Mesendoderm (in vitro differentiated cells): ENCODE measurements around the gene PCDHGA2.
"Not testable (repeated sequence)": the region's sequence is repeated elsewhere in the genome, so short reads cannot be mapped to it uniquely, and the experiment has no call there.

Experiments used
- DNase-seq: peaks from one replicate; pipeline ENCODE4 v3.0.0; 2013
- H2AK5ac ChIP-seq: 2 replicates; pipeline ENCODE4 v1.6.1; 2013; ENCODE audit warnings: low read length, inconsistent platforms
- H2BK120ac ChIP-seq: 2 replicates; pipeline ENCODE4 v1.6.1; 2013; ENCODE audit warnings: low read depth, mild to moderate bottlenecking, low read length, moderate library complexity, mixed read lengths
- H2BK15ac ChIP-seq: replicated peaks from 2 replicates; pipeline ENCODE4 v1.6.1; 2013; ENCODE audit warnings: low read depth, mild to moderate bottlenecking, moderate library complexity
- H2BK5ac ChIP-seq: 2 replicates; pipeline ENCODE4 v1.6.1; 2013; ENCODE audit warnings: low read length, inconsistent platforms
- H3K18ac ChIP-seq: 2 replicates; pipeline ENCODE4 v1.6.1; 2013; ENCODE audit warnings: mild to moderate bottlenecking, low read length, mixed read lengths
- H3K23ac ChIP-seq: one replicate; pipeline ENCODE4 v1.6.1; 2013; ENCODE audit warnings: low read length
- H3K27ac ChIP-seq: 2 replicates; pipeline ENCODE4 v1.5.1; 2013; ENCODE audit warnings: low read depth, mild to moderate bottlenecking, inconsistent platforms, low read length, moderate library complexity
- H3K27me3 ChIP-seq: 2 replicates; pipeline ENCODE4 v1.6.1; 2013; ENCODE audit warnings: low read length, control low read depth, mild to moderate bottlenecking, inconsistent platforms; ENCODE audit not compliant: insufficient read depth, poor library complexity
- H3K36me3 ChIP-seq: 2 replicates; pipeline ENCODE4 v1.6.1; 2013; ENCODE audit warnings: low read length, inconsistent platforms; ENCODE audit not compliant: control insufficient read depth, insufficient read depth
- H3K4ac ChIP-seq: one replicate; pipeline ENCODE4 v1.6.1; 2013; ENCODE audit warnings: low read depth, mild to moderate bottlenecking, low read length, moderate library complexity
- H3K4me1 ChIP-seq: 2 replicates; pipeline ENCODE4 v1.6.1; 2013; ENCODE audit warnings: low read depth, low read length, inconsistent platforms; ENCODE audit not compliant: control insufficient read depth
- H3K4me2 ChIP-seq: 2 replicates; pipeline ENCODE4 v1.6.1; 2013; ENCODE audit warnings: low read length
- H3K4me3 ChIP-seq: 2 replicates; pipeline ENCODE4 v1.5.1; 2013; ENCODE audit warnings: mild to moderate bottlenecking, low read length
- H3K56ac ChIP-seq: one replicate; pipeline ENCODE4 v1.6.1; 2013; ENCODE audit warnings: low read length
- H3K79me1 ChIP-seq: 2 replicates; pipeline ENCODE4 v1.6.1; 2013; ENCODE audit warnings: low read length, inconsistent platforms
- H3K79me2 ChIP-seq: 2 replicates; pipeline ENCODE4 v1.6.1; 2013; ENCODE audit warnings: mild to moderate bottlenecking, low read length; ENCODE audit not compliant: control insufficient read depth, insufficient read depth
- H3K9ac ChIP-seq: 2 replicates; pipeline ENCODE4 v1.6.1; 2013; ENCODE audit warnings: low read length, inconsistent platforms
- H4K5ac ChIP-seq: one replicate; pipeline ENCODE4 v1.6.1; 2013; ENCODE audit warnings: low read length
- H4K8ac ChIP-seq: one replicate; pipeline ENCODE4 v1.6.1; 2013; ENCODE audit warnings: low read depth, mild to moderate bottlenecking, control low read depth, low read length, moderate library complexity
- WGBS: extraction: QIAGEN DNeasy Blood & Tissue Kit; methylation state at CpG from one replicate; pipeline ENCODE4 v1.1.7; 2013; ENCODE audit warnings: low lambda C conversion rate, missing lambda C conversion rate; ENCODE audit not compliant: insufficient coverage; ENCODE audit errors: extremely low coverage; 5-methylcytosine and 5-hydroxymethylcytosine counted together

PCDHGA2 gene

DNA sequence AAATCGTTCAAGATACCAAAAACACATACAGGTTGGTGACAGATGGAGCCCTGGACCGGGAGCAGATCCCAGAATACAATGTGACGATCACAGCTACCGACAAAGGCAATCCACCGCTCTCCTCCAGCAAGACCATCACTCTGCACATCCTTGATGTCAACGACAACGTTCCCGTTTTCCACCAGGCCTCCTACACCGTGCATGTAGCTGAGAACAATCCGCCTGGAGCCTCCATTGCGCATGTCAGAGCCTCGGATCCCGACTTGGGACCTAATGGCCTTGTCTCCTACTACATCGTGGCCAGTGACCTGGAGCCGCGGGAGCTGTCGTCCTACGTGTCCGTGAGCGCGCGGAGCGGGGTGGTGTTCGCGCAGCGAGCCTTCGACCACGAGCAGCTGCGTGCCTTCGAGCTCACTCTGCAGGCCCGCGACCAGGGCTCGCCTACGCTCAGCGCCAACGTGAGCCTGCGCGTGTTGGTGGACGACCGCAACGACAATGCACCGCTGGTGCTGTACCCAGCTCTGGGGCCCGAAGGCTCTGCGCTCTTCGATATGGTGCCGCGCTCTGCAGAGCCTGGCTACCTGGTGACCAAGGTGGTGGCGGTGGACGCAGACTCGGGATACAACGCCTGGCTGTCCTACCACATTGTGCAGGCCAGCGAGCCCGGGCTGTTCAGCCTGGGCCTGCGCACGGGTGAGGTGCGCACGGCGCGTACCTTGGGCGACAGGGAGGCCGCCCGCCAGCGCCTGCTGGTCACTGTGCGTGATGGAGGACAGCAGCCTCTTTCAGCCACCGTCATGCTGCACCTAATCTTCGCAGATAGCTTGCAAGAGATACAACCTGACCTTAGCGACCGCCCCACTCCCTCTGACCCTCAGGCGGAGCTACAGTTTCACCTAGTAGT is 33.3 kb downstream of the PCDHGA2 start:
- Histone ChIP-seq H3K4me1 (no peaks in the 10 kb centered on the region), H3K27me3 (no peaks in the 10 kb centered on the region), H3K9ac (no peak overlapping the region), H2BK15ac (no peak overlapping the region), H3K23ac (no peak overlapping the region), H4K5ac (no peak overlapping the region), H2AK5ac (no peak overlapping the region), H3K4ac (no peak overlapping the region), H2BK5ac (no peak overlapping the region), H2BK120ac (no peak overlapping the region), H3K18ac (no peak overlapping the region), H3K4me2 (no peak overlapping the region), H3K36me3 (no peaks in the 10 kb centered on the region), H3K56ac (no peak overlapping the region), H4K8ac (no peak overlapping the region), H3K4me3 (no peak overlapping the region), H3K27ac (no peak overlapping the region), H3K79me1 (no peaks in the 10 kb centered on the region), H3K79me2 (no peaks in the 10 kb centered on the region)
- DNase-seq: no peak
- WGBS: no CpG with 5 or more reads among the region's 69 CpGs

DNA sequence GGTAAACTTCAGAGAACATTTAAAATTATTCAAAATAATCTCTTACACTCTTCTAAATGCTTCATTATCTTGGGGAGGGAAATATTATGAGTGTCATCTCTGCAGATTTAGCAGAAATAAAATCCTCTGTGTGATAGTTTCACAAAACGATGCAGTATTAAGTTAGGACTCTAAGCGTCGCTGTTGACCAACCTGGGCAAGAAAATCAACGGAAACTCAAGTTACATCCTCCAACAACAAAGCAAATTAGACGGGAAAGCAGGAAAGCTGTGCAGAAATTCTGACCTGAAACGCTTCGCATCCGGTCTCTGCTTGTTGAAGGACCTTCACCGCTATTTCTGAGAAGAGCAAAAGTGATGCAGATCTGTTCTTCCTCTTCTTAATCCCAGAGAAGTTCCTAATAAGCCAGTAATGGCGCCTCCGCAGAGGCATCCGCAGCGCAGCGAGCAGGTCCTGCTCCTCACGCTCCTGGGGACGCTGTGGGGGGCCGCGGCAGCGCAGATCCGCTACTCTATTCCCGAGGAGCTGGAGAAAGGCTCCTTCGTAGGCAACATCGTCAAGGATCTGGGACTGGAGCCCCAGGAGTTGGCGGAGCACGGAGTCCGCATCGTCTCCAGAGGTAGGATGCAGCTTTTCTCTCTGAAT is 35.2 kb downstream of the PCDHGA2 start, which contains the start of gene PCDHGA6:
TSS of gene PCDHGA6 (plus strand) at position 219 of the 645 bp plus-strand sequence. CDS start at position 412, 193 bp downstream.
- H3K18ac ChIP-seq: no peak within 1 kb of the TSS
- H3K4me1 ChIP-seq: no peaks in the 10 kb centered on the region
- no peak within 1 kb of the TSS for H2BK120ac ChIP-seq
- no peak within 1 kb of the TSS for H3K4me3 ChIP-seq
- no peak within 1 kb of the TSS for H2AK5ac ChIP-seq
- H3K4ac ChIP-seq: no peak within 1 kb of the TSS
- no peaks in the 10 kb centered on the region for H3K79me1 ChIP-seq
- WGBS: no CpG with 5 or more reads among the region's 27 CpGs
- no peak within 1 kb of the TSS for H4K5ac ChIP-seq
- no peak within 1 kb of the TSS for H3K9ac ChIP-seq
- no peaks in the 10 kb centered on the region for H3K79me2 ChIP-seq
- no peak within 1 kb of the TSS for H2BK15ac ChIP-seq
- H3K23ac ChIP-seq: no peak within 1 kb of the TSS
- no peak within 1 kb of the TSS for H2BK5ac ChIP-seq
- no peak within 1 kb of the TSS for H3K27ac ChIP-seq
- no peak within 1 kb of the TSS for H3K4me2 ChIP-seq
- H3K56ac ChIP-seq: no peak within 1 kb of the TSS
- H4K8ac ChIP-seq: no peak within 1 kb of the TSS
- no peaks in the 10 kb centered on the region for H3K27me3 ChIP-seq
- DNase-seq: no peak
- H3K36me3 ChIP-seq: no peaks in the 10 kb centered on the region

DNA sequence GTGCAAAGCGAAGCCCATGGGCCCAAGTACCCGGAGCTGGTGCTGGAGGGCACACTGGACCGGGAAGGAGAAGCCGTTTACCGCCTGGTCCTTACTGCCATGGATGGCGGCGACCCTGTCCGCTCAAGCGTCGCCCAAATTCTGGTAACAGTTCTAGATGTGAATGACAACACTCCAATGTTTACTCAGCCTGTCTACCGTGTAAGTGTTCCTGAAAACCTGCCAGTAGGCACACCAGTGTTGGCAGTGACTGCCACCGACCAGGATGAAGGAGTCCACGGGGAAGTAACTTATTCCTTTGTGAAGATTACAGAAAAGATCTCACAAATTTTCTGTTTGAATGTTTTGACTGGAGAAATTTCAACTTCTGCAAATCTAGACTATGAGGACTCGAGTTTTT is 36.1 kb downstream of the PCDHGA2 start:
- no peak for DNase-seq
- no CpG with 5 or more reads among the region's 14 CpGs for WGBS
- Histone ChIP-seq H3K27me3 (no peaks in the 10 kb centered on the region), H3K56ac (no peak overlapping the region), H3K4ac (no peak overlapping the region), H2AK5ac (no peak overlapping the region), H3K36me3 (no peaks in the 10 kb centered on the region), H2BK120ac (no peak overlapping the region), H3K18ac (no peak overlapping the region), H4K8ac (no peak overlapping the region), H3K27ac (no peak overlapping the region), H3K4me1 (no peaks in the 10 kb centered on the region), H2BK5ac (no peak overlapping the region), H3K4me3 (no peak overlapping the region), H2BK15ac (no peak overlapping the region), H3K9ac (no peak overlapping the region), H4K5ac (no peak overlapping the region), H3K4me2 (no peak overlapping the region), H3K79me1 (no peaks in the 10 kb centered on the region), H3K79me2 (no peaks in the 10 kb centered on the region), H3K23ac (no peak overlapping the region)

DNA sequence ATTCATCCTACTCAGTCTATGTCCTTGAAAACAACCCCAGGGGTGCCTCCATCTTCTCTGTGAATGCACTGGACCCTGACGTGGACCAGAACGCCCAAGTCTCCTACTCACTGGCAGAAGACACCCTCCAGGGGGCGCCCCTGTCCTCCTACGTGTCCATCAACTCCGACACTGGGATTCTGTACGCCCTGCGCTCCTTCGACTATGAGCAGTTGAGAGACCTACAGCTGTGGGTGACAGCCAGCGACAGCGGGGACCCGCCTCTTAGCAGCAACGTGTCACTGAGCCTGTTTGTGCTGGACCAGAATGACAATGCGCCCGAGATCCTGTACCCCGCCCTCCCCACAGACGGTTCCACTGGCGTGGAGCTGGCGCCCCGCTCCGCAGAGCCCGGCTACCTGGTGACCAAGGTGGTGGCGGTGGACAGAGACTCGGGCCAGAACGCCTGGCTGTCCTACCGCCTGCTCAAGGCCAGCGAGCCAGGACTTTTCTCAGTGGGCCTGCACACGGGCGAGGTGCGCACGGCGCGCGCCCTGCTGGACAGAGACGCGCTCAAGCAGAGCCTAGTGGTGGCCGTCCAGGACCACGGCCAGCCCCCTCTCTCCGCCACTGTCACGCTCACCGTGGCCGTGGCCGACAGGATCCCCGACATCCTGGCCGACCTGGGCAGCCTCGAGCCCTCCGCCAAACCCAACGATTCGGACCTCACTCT is 37.0 kb downstream of the PCDHGA2 start:
- WGBS: no CpG with 5 or more reads among the region's 48 CpGs
- not testable (repeated sequence) for H4K8ac ChIP-seq, H3K4ac ChIP-seq, H2BK15ac ChIP-seq, DNase-seq, H3K36me3 ChIP-seq, H3K4me2 ChIP-seq, H3K23ac ChIP-seq, H3K56ac ChIP-seq, H3K27ac ChIP-seq, H3K27me3 ChIP-seq, H3K4me1 ChIP-seq, H3K4me3 ChIP-seq, H2BK5ac ChIP-seq, H3K9ac ChIP-seq, H4K5ac ChIP-seq, H2BK120ac ChIP-seq, H2AK5ac ChIP-seq, H3K18ac ChIP-seq, H3K79me2 ChIP-seq, H3K79me1 ChIP-seq

DNA sequence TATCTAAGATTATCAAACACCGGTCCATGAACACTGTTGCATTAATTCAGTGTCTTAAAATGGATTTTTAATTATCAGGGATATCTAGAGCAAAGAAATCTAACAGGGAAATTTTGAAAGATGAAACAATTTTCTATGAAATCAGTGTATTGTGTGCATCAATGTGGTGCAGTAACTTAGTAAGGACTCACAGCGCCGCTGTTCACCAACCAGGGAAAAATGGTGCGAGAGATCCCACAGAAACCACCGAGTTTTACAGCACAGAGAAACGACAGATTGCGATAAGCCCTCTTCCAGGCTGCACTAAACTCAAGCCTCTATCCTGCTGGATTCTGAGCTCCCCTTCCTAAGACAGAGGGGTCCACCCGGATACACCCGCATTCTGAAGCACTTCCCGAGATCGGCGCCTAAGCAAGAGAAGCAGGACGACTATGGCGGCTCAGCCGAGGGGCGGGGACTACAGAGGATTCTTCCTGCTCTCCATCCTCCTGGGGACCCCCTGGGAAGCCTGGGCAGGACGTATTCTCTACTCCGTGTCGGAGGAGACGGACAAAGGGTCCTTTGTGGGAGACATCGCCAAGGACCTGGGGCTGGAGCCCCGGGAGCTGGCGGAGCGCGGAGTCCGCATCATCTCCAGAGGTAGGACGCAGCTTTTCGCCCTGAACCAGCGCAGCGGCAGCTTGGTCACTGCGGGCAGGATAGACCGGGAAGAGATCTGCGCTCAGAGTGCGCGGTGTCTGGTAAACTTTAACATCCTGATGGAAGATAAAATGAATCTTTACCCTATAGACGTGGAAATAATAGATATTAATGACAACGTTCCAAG is 44.1 kb downstream of the PCDHGA2 start, which contains the start of gene PCDHGA7:
TSS of gene PCDHGA7 (plus strand) at position 274 of the 826 bp plus-strand sequence. CDS start at position 432, 158 bp downstream.
- Histone ChIP-seq H3K4ac (no peak within 1 kb of the TSS), H3K27ac (no peak within 1 kb of the TSS), H3K9ac (no peak within 1 kb of the TSS), H3K79me2 (no peaks in the 10 kb centered on the region), H3K79me1 (no peaks in the 10 kb centered on the region), H3K23ac (no peak within 1 kb of the TSS), H4K5ac (no peak within 1 kb of the TSS), H2BK15ac (no peak within 1 kb of the TSS), H2BK120ac (no peak within 1 kb of the TSS), H4K8ac (no peak within 1 kb of the TSS), H2BK5ac (no peak within 1 kb of the TSS), H3K4me2 (no peak within 1 kb of the TSS), H3K4me3 (no peak within 1 kb of the TSS), H3K36me3 (no peaks in the 10 kb centered on the region), H3K56ac (no peak within 1 kb of the TSS), H3K27me3 (no peaks in the 10 kb centered on the region), H3K18ac (no peak within 1 kb of the TSS), H2AK5ac (no peak within 1 kb of the TSS), H3K4me1 (no peaks in the 10 kb centered on the region)
- WGBS: no CpG with 5 or more reads among the region's 37 CpGs
- no peak for DNase-seq
